HepG2 (cell line): ENCODE measurements around the gene PTH2. TPM values are rescaled to one million over a fixed set of nuclear protein-coding genes. Genes with fewer than 3 reads are reported as not detected.
"Not testable (repeated sequence)": the region's sequence is repeated elsewhere in the genome, so short reads cannot be mapped to it uniquely, and the experiment has no call there.

ENCODE experiments used
- ATAC-seq: fragments of 200-7000 bp; cut with Tn5 transposase; 3 replicates; pipeline ENCODE4 v1.9.1; 2020; ENCODE audit warnings: mild to moderate bottlenecking, moderate library complexity
- BruUV-seq: library from RNA; stranded (reverse); fragments of 400-500 nt; replicated peaks from 2 replicates; lab custom pipeline; 2021; lab: Mats Ljungman, UMichigan
- CTCF ChIA-PET: fragments of 300-600 bp; formaldehyde crosslinking; extraction: SDS; loops from one replicate; lab custom pipeline; 2021; ENCODE audit warnings: low total read pairs, inconsistent platforms, low intra/inter-chr PET ratio; lab: Yijun Ruan, JAX
- POLR2A ChIA-PET: fragments of 350-600 bp; sonication (Branson Sonifier 250); formaldehyde crosslinking; loops from one replicate; lab custom pipeline; 2020; ENCODE audit warnings: antibody characterized with exemption, inconsistent platforms; lab: Yijun Ruan, JAX
- DNase-seq: peaks from one replicate; pipeline ENCODE4 v3.0.0-alpha.2; 2015; ENCODE audit warnings: low spot score
- FAIRE-seq: peaks from 3 replicates; lab custom pipeline; 2011; peaks lifted over from hg19 to GRCh38; lab: Jason Lieb, UNC
- H2AFZ ChIP-seq: one replicate; pipeline ENCODE4 v1.6.1; 2011; ENCODE audit warnings: low read length, inconsistent platforms
- H3K27ac ChIP-seq: fragments of 300-600 bp; 3 replicates; pipeline ENCODE4 v1.8.0; 2011; ENCODE audit warnings: mixed run types, mild to moderate bottlenecking, mixed read lengths, low read length, inconsistent platforms; ENCODE audit not compliant: insufficient read depth; ENCODE audit errors: extremely low read length
- H3K27me3 ChIP-seq, 2 experiments: fragments of 200-600 bp in 1 of 2; 2 replicates in 1 of 2; 3 replicates in 1 of 2; pipeline versions ENCODE4 v1.6.0 to v1.8.0; 2011; ENCODE audit warnings: low read length in 2 of 2, mild to moderate bottlenecking in 2 of 2, moderate library complexity in 2 of 2, inconsistent platforms in 1 of 2; ENCODE audit not compliant: insufficient read depth in 2 of 2, control insufficient read depth in 1 of 2
- H3K36me3 ChIP-seq, 2 experiments: fragments of 200-600 bp in 1 of 2; replicated peaks in 1 of 2; 2 replicates in 1 of 2; 3 replicates in 1 of 2; pipeline versions ENCODE4 v1.5.1 to v1.8.0; 2011; ENCODE audit warnings: low read length in 2 of 2, inconsistent platforms in 1 of 2; ENCODE audit not compliant: insufficient read depth in 2 of 2, control insufficient read depth in 1 of 2
- H3K4me1 ChIP-seq: 2 replicates; pipeline ENCODE4 v1.5.1; 2012; ENCODE audit warnings: low read length, inconsistent platforms; ENCODE audit not compliant: insufficient read depth
- H3K4me2 ChIP-seq: 2 replicates; pipeline ENCODE4 v1.6.0; 2011; ENCODE audit warnings: low read depth, low read length, inconsistent platforms
- H3K4me3 ChIP-seq, 3 experiments: fragments of 200-600 bp in 1 of 3; sonication (generic), shearing (Covaris generic) in 1 of 3; replicated peaks in 1 of 3; 2 replicates each; pipeline ENCODE4 v1.5.1; 2011 to 2016; ENCODE audit warnings: low read length in 3 of 3, inconsistent platforms in 2 of 3, low read depth in 2 of 3, mild to moderate bottlenecking in 2 of 3, control low read depth in 1 of 3, mixed read lengths in 1 of 3; ENCODE audit not compliant: insufficient read depth in 1 of 3
- H3K79me2 ChIP-seq: one replicate; pipeline ENCODE4 v1.6.1; 2011; ENCODE audit warnings: low read length, inconsistent platforms; ENCODE audit not compliant: insufficient read depth
- H3K9ac ChIP-seq: 2 replicates; pipeline ENCODE4 v1.6.0; 2011; ENCODE audit warnings: mild to moderate bottlenecking, low read depth, low read length, inconsistent platforms; ENCODE audit not compliant: insufficient read depth
- H3K9me3 ChIP-seq: 2 replicates; pipeline ENCODE4 v1.5.1; 2012; ENCODE audit warnings: mild to moderate bottlenecking, low read length
- H4K20me1 ChIP-seq: 2 replicates; pipeline ENCODE4 v1.6.0; 2011; ENCODE audit warnings: inconsistent platforms, mild to moderate bottlenecking, low read length, moderate library complexity; ENCODE audit not compliant: insufficient read depth
- CSRNP1 ChIP-seq: sonication (generic); formaldehyde crosslinking; IDR thresholded peaks from 2 replicates; pipeline ENCODE4 v1.8.1; 2023; ENCODE audit warnings: mild to moderate bottlenecking, missing genetic modification reagents
- ZNF460 ChIP-seq: sonication (generic); formaldehyde crosslinking; IDR thresholded peaks from 2 replicates; pipeline ENCODE4 v1.5.1; 2020; ENCODE audit warnings: missing genetic modification reagents, mild to moderate bottlenecking, borderline replicate concordance
- ZNF512 ChIP-seq: sonication (generic); formaldehyde crosslinking; IDR thresholded peaks from 2 replicates; pipeline ENCODE4 v1.4.0; 2020; ENCODE audit warnings: mild to moderate bottlenecking, missing genetic modification reagents
- WGBS: methylation state at CpG from one replicate; pipeline ENCODE4 v1.1.6; 2017; ENCODE audit warnings: low lambda C conversion rate; 5-methylcytosine and 5-hydroxymethylcytosine counted together
- in situ Hi-C: cut with HindIII; loops from 2 replicates; pipeline ENCODE4 v1.10.0; 2017; ENCODE audit warnings: low pct_unique_long_range_greater_than_20kb; ENCODE audit not compliant: extremely low pct_ligation_motif_present
- intact Hi-C: fragments of 100-400 bp; cut with micrococcal nuclease; formaldehyde crosslinking; loops from one replicate; pipeline ENCODE4 v1.10.0; 2022; ENCODE audit not compliant: unreplicated experiment
- polyA plus RNA-seq, 8 experiments: library from polyadenylated mRNA; depleted of rRNA in 3 of 8; stranded (reverse) in 7 of 8; unstranded in 1 of 8; fragments of >200 nt; fragmentation: Illumina TruSeq in 4 of 8; extraction: Trizol in 4 of 8; gene quantifications; 2 replicates each; pipeline versions ENCODE4 v1.2.1 to v1.2.3, GENCODE V29; 2011 to 2016; ENCODE audit warnings: low read depth in 4 of 8, missing spikeins in 1 of 8, mixed read lengths in 1 of 8; ENCODE audit not compliant: insufficient read depth in 1 of 8
- total RNA-seq, 5 experiments: library from RNA; depleted of rRNA; stranded (reverse); fragments of >200 nt; fragmentation: Illumina TruSeq; extraction: Trizol; gene quantifications; 2 replicates each; pipeline ENCODE4 v1.2.3, GENCODE V29; 2016; ENCODE audit warnings: low read depth in 1 of 5

Gene PTH2
- total and polyA plus RNA-seq, 2 of the 13 experiments (the other 11 are each of a cell fraction or from before 2014, with no cell fraction given) = not detected

GRCh38 chr19:49444100-49444700, 21.0 kb upstream of the PTH2 start:
- DNase-seq, H3K9me3 ChIP-seq, H3K9ac ChIP-seq, H4K20me1 ChIP-seq, in situ Hi-C loops, FAIRE-seq, ATAC-seq, intact Hi-C loops, H2AFZ ChIP-seq, H3K27ac ChIP-seq, BruUV-seq, H3K79me2 ChIP-seq: not testable (repeated sequence)
- Histone ChIP-seq H3K4me1 (peaks cover 27% of the 10 kb centered on the region), H3K4me3 (peak overlapping the region in 1 of 3 experiments; percentile 76; a peak in 1 of 6 replicates), H3K36me3 (peaks cover 2 to 21% of the 10 kb centered on the region in 2 experiments; a peak in 3 of 5 replicates), H3K4me2 (peak overlapping the region; percentile 90), H3K27me3 (peaks cover 7 to 31% of the 10 kb centered on the region in 2 experiments; a peak in 4 of 5 replicates)
- WGBS = 84% methylated on average over 5 of the region's 5 CpGs
- ChIA-PET POLR2A (interaction anchor here (0.6 to 1.1 kb wide), 2 partner anchors 9 to 141 kb away, joined by 3 to 7 read pairs; partner anchors contain the start of gene ALDH16A1), CTCF (interaction anchor here (1.4 to 2.3 kb wide), 3 partner anchors 32 to 178 kb away, joined by 3 to 45 read pairs (median 5); no protein-coding TSS in a partner anchor)
- TF ChIP-seq CSRNP1 (CRISPR knock-in tag) (0 out of 2 replicates have a peak, but pooled peaks have one; percentile 14), ZNF512 (CRISPR knock-in tag) (peak; percentile 93), ZNF460 (CRISPR knock-in tag) (peak; percentile 69; the same call in 1 of the 2 replicates)
